ENCODE results near the gene BCAS2. TPM values are rescaled to one million over a fixed set of nuclear protein-coding genes. Genes with fewer than 3 reads are reported as not detected.
"Not testable (repeated sequence)": the region's sequence is repeated elsewhere in the genome, so short reads cannot be mapped to it uniquely, and the experiment has no call there.

The BCAS2 gene
- 10 to 100 TPM; 49.6 to 68.2 (median 58.5) TPM for polyA plus RNA-seq (ENCODE audit: insufficient read length in 4 of 4)

DNA sequence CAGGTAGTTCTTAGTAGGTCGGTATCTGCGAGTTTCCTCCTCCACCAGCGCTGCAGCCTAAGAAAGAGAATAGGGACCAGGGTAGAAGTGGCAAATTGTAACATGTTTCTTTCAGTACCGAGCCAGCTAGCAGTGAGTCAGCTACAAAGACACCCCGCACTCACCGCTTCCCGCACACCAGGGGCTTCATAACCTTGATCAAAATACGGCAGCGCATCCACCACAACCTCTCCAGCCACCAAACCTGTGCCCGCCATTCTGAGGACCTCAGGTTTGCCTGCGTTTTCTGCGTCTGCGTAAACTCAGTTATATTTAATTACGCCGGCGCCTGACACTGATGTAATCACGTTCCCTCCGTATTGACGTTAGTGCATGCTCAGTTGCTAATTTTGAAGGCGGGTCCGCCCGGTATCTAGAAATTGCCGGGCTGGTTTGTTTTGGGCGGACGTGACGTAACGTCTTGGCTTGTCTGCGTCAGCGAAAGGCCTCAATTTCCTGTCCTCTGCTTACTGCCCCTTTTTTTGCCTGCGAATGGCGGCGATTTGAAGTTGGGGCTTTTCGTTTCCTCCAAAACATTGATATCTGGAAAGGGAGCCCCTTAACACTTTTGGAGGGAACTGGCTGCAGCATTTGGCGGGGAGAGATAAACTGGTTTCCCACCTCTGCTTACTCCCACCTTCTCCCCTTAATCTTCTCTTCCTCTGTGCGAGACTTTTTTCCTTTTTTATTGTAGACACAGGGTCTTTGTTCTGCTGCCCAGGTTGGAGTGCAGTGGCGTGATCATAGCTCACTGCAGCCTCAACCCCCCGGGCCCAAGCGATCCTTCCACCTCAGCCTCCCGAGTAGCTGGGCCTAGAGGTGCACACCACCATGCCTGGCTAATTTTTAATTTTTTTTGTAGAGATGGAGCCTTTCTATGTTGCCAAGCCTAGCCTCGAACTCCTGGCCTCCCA, at the start of gene BCAS2:
TSS of gene BCAS2 (minus strand) at position 281 of the 953 bp plus-strand sequence. CDS start at position 257, 24 bp downstream.
- DNase-seq (ENCODE audit: low read depth in 4 of 4, low spot score in 2 of 4), result peak; percentile 92 to 99 (median 96)

DNA sequence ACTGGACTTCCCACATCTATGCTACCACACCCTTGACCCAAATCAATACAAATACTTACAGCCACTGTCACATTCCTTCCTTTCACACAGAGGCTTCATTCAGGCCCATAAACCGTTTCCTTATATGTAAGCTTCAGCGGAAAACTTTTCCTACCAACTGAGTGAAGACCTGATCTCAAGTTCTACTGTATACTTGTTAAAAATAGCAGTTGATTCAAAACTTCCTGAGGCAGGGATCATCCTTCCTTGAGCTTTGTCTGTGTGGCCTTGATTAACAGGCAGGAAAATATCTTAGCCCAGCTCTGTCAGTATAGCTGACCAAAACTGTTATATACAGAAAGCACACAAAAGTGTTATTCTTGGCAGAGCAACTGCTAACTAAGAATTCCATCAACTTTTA, 45.7 kb upstream of the BCAS2 start:
- DNase-seq (ENCODE audit: low read depth in 4 of 4, low spot score in 2 of 4), result no peak

DNA sequence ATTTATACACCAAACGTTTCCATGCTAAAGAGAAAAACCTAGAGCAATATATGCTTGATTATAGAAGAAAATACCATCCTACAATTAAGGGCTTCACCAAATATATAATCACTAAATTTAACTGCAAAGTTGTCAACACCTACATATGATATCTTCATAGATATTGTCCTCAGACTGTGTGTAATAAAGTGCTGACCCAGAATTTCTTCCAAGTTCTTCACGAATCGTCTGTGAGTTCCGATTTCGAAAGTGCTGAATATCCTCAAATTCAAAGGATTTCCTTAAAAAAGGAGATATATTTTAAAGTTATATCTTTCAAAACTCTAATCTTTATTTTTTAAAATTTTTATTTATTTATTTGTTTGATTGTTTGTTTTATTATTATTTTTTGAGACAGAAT, 41.9 kb upstream of the BCAS2 start:
- no peak for DNase-seq (ENCODE audit: low read depth in 4 of 4, low spot score in 2 of 4)

- DNase-seq (ENCODE audit: low read depth in 4 of 4, low spot score in 2 of 4), result no peak
These were observed 39.0 kb upstream of the BCAS2 start for GRCh38 chr1:114620419-114620818.

- DNase-seq (ENCODE audit: low read depth in 4 of 4, low spot score in 2 of 4), result no peak
These were observed 37.2 kb upstream of the BCAS2 start for GRCh38 chr1:114618606-114619005.

GRCh38 chr1:114610546-114611245, 29.3 kb upstream of the BCAS2 start:
- no peak for DNase-seq (ENCODE audit: low read depth in 4 of 4, low spot score in 2 of 4)

- DNase-seq (ENCODE audit: low read depth in 4 of 4, low spot score in 2 of 4), result no peak
These were observed 28.4 kb upstream of the BCAS2 start for GRCh38 chr1:114609826-114610225.

DNA sequence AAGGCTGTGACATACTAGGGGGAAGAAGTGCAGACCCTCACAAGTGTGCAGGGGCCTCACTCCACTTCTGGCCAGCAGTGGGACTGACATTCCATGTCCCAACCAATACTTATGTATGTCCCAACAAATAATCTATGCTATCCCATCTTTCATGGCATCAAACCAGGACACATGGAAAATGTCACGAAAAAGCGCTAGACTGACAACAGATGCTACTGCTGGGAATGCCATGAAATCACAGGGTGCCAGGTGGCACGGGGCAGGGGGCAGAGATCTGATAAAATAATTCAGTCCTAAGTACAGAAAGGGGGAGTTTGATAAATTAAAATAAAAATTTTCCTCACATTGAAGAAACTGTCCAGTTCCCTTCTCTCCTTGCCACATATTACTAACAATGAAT, 27.6 kb upstream of the BCAS2 start:
- DNase-seq (ENCODE audit: low read depth in 4 of 4, low spot score in 2 of 4), result no peak

GRCh38 chr1:114607223-114607622, 25.8 kb upstream of the BCAS2 start:
- DNase-seq (ENCODE audit: low read depth in 4 of 4, low spot score in 2 of 4), result no peak

DNA sequence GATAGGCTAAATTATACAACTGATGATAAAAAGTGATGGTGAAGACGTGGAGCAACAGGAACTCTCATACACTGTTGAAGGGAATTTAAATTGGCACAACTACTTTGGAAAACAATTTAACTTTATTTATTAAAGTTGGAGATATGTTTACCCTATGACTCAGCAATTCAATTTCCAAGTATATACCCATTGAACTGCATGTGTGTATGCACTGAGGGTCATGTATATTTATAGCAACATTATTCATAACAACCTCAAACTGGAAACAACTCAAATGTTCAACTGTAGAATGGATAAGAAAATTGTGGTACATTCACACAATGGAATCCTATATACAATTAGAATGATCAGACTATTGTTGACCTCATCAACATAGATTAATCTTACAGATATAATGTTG, 16.5 kb upstream of the BCAS2 start:
- DNase-seq (ENCODE audit: low read depth in 4 of 4, low spot score in 2 of 4), result no peak

GRCh38 chr1:114595602-114596001, 14.2 kb upstream of the BCAS2 start:
- DNase-seq (ENCODE audit: low read depth in 4 of 4, low spot score in 2 of 4), result no peak

DNA sequence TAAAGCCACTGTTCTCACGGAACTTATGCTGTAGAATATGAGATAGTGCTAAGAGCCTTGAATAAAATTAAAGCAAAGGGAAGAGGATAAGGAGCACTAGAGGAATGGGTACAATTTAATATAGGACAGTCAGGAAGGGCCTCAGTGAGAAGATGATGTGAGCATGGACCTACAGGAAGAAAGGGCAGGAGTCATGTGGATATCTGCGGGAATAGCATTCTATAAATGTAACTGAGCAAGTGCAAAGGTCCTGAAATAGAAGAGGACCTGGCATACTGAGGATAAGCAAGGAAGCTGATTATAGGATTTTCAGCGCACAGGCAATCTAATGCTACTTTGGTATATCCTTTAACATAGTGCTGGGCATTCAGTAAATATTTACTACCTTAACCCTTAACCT, 12.6 kb upstream of the BCAS2 start:
- DNase-seq (ENCODE audit: low read depth in 4 of 4, low spot score in 2 of 4), result no peak

- DNase-seq (ENCODE audit: low read depth in 4 of 4, low spot score in 2 of 4), result no peak
These were observed 7.7 kb upstream of the BCAS2 start for GRCh38 chr1:114589122-114589521.

DNA sequence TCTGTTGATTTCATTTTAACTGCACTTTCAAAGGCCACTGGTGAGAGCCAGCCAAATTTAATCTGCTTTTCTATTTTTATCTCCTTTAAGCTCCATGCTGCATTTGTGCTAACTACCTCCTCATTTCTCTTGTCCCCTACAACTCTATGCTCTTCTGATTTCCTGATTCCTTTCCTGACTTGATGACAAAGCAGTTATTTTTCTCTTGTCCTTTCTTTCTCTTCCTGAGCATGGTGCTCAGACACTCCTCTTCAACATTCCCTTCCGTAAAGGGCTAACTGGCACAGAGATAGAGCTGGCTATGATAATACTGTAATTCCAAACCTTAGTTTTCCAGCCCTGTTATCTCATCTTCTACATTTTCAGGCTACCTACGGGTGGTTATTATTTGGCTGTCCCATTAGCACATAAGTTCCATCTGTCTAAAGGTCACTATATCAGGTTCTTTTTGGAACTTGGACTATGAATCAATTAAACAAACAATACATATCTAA, 6.8 kb upstream of the BCAS2 start:
- DNase-seq (ENCODE audit: low read depth in 4 of 4, low spot score in 2 of 4), result no peak

DNA sequence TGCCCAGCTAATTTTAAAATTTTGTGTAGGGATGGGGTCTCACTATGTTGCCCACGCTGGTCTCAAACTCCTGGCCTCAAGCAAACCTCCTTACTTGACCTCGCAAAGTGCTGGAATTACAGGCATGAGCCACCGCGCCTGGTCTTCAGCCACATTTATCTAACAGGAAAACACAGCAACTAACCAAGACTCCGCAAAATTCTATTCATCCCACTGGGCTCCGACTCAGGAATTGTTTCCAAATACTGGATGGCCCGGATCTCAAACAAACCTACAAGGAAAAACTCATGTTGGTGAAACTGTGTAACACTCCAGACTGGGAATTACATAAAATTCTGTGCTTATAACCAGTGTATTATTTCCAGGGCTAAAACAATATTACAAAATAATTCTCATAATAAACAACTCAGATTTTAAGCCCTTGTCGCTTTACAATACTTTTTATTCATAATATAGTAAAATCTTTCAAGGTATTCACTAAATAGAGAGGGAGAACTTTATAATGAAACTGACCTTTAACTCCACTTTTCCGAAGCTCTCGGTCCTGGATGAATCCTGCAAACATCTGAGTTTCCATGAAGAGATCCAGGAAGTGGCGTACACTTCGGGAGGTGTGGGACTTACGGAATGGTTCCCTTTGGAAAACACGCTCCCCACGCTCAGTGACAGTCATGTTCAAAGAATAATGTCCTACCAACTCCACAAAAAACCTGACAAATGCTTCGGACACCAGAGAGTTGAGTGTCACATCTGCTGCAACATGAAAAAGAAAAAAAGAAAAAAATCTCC, 6.0 kb upstream of the BCAS2 start:
- DNase-seq (ENCODE audit: low read depth in 4 of 4, low spot score in 2 of 4), result no peak

GRCh38 chr1:114586513-114587047, 5.2 kb upstream of the BCAS2 start:
- DNase-seq (ENCODE audit: low read depth in 4 of 4, low spot score in 2 of 4), result no peak

DNA sequence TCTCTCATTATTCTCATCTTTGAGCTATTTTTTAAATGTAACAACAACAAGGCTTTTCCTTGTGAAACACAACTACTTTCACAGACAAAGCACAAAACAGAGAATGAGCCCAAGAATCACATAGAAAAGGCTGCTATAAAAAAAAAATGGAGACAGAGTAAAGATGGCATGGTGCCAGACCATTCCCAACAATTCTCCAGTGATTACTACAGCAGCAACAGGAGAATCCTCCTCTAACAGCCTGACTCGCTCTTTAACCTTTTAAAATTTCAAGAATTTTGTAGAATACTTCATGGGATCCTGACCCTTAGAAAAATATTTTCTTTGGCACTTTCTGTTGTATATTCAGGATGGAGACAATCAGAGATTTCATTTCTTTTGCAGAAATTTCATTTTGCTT, 3.8 kb upstream of the BCAS2 start:
- no peak for DNase-seq (ENCODE audit: low read depth in 4 of 4, low spot score in 2 of 4)

GRCh38 chr1:114574365-114574764, 7.0 kb downstream of the BCAS2 start:
- DNase-seq (ENCODE audit: low read depth in 4 of 4, low spot score in 2 of 4), result no peak

- no peak for DNase-seq (ENCODE audit: low read depth in 4 of 4, low spot score in 2 of 4)
These were observed 17.3 kb downstream of the BCAS2 start for GRCh38 chr1:114564141-114564540.

DNA sequence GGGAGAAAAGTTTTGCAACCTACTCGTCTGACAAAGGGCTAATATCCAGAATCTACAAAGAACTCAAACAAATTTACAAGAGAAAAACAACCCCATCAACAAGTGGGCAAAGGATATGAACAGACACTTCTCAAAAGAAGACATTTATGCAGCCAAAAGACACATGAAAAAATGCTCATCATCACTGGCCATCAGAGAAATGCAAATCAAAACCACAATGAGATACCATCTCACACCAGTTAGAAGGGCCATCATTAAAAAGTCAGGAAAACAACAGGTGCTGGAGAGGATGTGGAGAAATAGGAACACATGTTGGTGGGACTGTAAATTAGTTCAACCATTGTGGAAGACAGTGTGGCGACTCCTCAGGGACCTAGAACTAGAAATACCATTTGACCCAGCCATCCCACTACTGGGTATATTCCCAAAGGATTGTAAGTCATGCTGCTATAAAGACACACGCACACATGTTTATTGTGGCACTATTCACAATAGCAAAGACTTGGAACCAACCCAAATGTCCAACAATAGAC, 18.4 kb downstream of the BCAS2 start:
- not testable (repeated sequence) for DNase-seq (ENCODE audit: low read depth in 4 of 4, low spot score in 2 of 4)

Measured in left renal cortex interstitium (tissue), 4 donors.